Fibroblast of pulmonary artery (primary cell): ENCODE data around the gene TACR2.

Experiments used
- DNase-seq: peaks from one replicate; pipeline ENCODE4 v3.0.0-alpha.2; 2010; ENCODE audit warnings: low read depth
- H3K4me3 ChIP-seq: replicated peaks from 2 replicates; pipeline ENCODE4 v1.5.1; 2011; ENCODE audit warnings: low read depth, mild to moderate bottlenecking, control low read depth, low read length, moderate library complexity
- TF ChIP-seq, protein P1 (sequence below): IDR thresholded peaks from 2 replicates; pipeline ENCODE4 v1.5.1; 2011; ENCODE audit warnings: mild to moderate bottlenecking, control low read depth, low read length, inconsistent platforms; ENCODE audit errors: missing control alignments

The TACR2 gene

DNA sequence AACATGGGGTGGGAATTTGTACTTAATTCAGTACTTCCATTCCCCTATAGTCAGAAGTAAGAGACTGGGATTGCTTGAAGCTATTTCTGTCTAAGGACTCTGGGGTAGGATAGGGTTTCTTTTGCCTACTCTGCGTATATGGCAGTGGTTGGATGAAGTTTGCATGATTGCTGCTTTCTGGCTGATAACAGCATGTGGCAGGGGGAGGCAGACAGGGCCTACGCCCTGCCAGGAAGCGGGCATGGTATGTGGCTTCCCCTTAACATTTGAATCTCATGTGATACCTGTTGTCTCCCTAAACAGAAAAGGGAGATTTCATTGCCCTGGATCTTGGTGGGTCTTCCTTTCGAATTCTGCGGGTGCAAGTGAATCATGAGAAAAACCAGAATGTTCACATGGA lies 57.1 kb downstream of the TACR2 start:
- no peak overlapping the region for H3K4me3 ChIP-seq
- TF ChIP-seq, protein P1, sequence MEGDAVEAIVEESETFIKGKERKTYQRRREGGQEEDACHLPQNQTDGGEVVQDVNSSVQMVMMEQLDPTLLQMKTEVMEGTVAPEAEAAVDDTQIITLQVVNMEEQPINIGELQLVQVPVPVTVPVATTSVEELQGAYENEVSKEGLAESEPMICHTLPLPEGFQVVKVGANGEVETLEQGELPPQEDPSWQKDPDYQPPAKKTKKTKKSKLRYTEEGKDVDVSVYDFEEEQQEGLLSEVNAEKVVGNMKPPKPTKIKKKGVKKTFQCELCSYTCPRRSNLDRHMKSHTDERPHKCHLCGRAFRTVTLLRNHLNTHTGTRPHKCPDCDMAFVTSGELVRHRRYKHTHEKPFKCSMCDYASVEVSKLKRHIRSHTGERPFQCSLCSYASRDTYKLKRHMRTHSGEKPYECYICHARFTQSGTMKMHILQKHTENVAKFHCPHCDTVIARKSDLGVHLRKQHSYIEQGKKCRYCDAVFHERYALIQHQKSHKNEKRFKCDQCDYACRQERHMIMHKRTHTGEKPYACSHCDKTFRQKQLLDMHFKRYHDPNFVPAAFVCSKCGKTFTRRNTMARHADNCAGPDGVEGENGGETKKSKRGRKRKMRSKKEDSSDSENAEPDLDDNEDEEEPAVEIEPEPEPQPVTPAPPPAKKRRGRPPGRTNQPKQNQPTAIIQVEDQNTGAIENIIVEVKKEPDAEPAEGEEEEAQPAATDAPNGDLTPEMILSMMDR: no peak
- no peak for DNase-seq

DNA sequence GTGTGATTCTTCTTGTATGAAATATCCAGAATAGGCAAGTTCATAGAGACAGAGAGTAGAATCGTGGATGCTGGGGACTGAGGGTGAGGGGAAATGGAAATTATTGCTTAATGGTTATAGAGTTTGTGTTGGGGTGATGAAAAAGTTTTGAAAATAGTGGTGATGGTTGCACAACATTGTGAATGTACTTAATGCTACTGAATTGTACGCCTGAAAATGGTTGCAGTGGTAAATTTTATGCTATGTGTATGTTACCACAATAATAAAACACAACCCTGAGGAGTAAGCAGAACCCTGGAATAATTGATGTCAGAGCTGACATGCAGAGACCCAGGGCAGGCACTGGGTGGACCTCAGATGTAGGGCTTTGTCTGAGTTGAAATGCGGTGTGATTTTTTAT lies 57.6 kb downstream of the TACR2 start:
- H3K4me3 ChIP-seq: no peak overlapping the region
- DNase-seq: peak; percentile 51
- TF ChIP-seq, protein P1: no peak

DNA sequence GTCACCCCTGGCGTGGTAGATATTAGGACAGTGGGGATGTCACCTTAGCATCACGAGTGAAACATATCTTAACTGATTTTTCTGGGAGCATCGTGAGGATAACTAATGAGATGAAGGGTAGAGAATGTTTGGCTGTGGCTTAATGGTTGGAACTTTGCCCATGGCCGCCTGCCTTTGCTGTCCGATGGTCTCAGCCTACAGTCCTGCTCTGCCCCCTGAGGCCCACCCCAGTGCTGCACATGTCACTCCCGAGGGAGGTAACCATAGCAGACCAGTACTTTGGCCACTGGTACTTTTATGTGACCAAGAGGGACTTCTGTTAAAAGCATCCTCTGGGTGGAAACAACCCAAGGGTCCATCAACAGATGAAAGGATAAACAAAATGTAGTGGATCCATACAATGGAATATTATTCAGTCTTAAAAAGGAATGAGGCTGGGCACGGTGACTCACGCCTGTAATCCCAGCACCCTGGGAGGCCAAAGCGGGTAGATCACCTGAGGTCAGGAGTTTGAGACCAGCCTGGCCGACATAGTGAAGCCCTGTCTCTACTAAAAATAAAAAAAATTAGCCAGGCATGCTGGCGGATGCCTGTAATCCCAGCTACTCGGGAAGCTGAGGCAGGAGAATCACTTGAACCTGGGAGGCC lies 58.4 kb downstream of the TACR2 start:
- no peak for DNase-seq
- H3K4me3 ChIP-seq: no peak overlapping the region
- TF ChIP-seq, protein P1: no peak

DNA sequence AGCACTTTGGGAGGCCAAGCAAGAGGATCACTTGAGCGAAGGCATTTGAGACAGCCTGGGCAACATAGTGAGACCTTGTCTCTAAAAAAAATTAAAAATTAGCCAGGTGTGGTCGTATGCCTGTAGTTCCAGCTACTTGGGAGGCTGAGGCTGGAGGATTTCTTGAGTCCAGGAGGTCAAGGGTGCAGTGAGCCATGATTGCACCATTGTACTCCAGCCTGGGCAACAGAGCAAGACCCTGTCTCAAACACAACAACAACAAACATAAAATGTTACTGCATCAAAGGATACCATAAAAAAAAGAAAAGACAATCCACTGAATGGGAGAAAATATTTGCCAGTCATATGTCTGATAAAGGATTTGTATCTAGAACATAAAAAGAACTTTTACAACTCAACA lies 60.5 kb downstream of the TACR2 start:
- TF ChIP-seq, protein P1: no peak
- DNase-seq: no peak
- H3K4me3 ChIP-seq: no peak overlapping the region

DNA sequence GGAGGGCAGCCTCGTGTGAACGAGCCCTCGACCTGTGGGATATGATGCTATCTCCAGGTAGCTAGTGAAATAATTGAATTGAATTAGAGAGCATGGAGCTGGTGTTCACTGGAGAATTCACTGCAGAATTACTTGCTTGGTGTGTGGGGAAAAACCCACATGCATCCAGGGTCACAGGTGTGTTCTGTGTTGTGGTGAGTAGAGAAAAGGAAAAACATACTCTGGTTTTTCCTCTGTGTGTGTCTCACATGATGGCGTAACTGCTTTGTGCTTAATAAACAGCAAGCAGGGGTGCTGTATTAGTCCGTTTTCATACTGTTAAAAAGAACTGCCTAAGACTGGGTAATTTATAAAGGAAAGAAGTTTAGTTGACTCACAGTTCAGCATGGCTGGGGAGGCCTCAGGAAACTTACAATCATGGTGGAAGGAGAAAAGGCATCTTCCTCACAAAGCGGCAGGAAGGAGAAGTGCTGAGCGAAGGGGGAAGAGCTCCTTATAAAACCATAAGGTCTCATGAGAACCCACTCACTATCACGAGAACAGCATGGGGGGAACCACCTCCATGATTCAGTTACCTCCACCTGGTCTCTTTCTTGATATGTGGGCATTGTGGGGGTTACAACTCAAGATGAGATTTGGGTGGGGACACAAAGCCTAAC lies 62.6 kb downstream of the TACR2 start:
- no peak overlapping the region for H3K4me3 ChIP-seq
- TF ChIP-seq, protein P1: no peak
- DNase-seq: no peak
